Cardiac septum (tissue), 1 donor: ENCODE data around the gene HRH3. TPM values are rescaled to one million over a fixed set of nuclear protein-coding genes. Genes with fewer than 3 reads are reported as not detected.

Experiments
- DNase-seq: peaks from one replicate; pipeline ENCODE4 v3.0.0-alpha.2; 2020; ENCODE audit warnings: low spot score
- intact Hi-C: fragments of 100-400 bp; cut with DNase I; formaldehyde crosslinking; loops from one replicate; pipeline ENCODE4 v1.14.0; 2022
- total RNA-seq: library from RNA; stranded (reverse); fragmentation: NEBNext Ultra II Directional; extraction: Animal tissue kit (Norgen Biotek cat#: 25700); gene quantifications from one replicate; pipeline ENCODE4 v1.2.1, GENCODE V29; 2021
- donor health status: DM: no; HTN: no; CAD: no.

The HRH3 gene
- total RNA-seq, 1 donor from 2014 or later = not detected

DNA sequence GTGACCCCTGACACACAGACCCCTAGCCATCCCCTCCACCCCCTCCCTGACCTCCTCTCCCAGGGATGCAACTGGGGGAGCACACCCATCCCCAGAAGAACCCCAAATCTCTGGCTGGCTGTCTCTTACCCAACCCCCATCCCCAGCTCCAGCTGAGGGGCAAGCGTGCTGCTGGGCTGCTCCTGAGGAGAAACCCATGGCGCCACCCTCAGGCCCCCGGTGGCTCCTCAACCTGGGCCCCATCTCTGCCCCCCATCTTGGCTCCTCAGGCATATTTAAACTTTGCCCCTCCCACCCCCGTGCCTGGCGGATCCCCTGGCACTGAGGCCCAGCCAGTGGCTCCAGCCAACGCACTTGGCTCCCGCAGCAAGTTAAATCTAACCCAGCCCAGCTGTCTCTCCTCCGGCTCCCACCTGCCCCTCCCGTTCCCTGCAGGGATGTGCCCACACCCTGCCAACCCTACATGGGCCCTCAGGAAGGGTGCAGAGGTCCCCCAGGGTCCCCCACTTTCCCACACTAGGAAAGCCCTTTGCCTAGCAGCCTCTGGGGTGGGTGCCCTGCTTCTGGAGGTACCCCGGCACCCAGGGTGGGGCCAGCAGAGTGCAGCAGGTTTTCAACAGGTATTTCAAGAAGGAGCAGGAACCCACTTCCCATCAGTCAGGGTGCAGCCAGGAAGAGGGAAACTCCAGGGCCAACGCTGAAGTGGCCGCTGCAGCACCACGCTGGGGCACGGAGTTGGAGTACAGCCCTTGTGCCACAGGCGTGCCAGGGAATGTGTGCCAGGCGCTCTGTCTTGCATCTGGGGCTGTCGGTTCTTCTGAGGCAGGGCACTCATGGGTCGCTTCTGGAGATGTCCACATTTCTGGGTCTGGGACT, 12.9 kb upstream of the HRH3 start:
- intact Hi-C loops = no loop called here
- no peak for DNase-seq

DNA sequence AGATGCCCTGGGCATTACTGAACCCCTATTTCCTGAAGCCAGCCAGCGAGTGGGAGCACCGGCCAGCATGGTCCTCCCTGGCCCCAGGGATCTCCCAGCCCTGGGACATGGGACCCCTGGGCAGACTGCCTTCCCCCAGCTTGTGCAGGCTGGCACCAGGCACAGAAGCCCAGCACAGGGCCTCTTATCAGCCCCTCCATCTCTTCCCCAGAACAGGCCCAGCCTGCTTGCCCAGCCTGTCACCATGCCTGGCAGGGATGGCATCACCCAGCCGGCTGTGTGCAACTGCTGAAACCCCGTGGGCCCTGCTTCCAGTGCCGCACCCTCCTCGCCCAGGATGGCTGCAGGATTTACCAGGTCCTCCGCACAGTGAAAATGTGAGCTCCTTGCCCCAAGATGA, 12.1 kb upstream of the HRH3 start:
- no peak for DNase-seq
- intact Hi-C loops = no loop called here

DNA sequence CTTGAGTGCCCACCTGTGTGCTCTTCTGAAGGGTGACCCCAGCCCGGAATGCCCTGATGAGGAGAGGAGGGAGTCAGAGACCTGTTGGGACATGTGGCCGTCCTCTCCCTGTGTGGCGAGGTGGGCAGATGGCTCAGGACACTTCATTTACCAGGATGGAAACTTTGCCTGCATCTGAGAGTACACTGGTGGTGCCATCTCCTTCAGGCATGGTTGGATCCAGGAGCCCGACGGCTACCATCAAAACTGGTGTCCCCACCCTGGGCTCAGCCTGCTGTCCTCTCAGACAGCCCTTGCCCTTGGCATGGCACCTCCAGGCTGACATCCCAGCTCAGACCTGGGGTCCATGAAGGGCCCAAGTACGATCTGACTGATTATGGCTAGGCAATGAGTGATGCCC, 11.2 kb upstream of the HRH3 start:
- DNase-seq = no peak
- intact Hi-C loops = no loop called here

DNA sequence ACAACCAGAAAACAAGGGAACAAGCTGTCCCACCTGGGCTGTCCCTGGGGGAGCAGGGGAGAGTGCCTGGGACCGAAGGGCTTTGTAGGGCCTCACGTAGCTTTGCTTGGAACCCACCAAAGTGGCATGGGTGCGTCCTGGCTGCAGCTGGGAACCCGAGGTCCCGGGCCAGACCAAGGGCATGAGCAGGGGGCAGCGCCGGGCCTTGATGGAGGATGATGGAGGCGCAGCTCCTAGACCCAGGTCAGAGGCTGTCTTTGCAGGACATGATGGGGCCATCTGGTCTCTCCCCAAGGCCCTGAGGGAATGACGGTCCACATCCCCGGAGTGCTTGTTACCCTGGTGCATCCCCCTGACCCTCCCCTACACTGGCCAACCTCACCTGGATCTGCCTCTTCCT, 10.6 kb upstream of the HRH3 start:
- DNase-seq = no peak
- intact Hi-C loops = no loop called here

DNA sequence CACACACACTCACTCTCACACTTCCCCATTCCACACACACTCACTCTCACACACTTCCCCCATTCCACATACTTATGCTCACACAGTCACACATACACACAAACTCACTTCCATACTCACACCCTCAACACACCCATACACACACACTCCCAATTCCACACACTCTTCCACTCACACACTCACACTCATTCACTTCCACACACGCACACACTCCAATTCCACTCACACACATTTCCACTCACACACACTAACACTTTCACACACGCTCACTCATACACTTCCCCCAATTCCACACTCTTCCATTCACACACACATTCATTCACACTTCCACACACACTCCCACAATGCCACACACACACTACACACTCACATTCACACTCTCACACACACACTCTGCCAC, 10.2 kb upstream of the HRH3 start:
- DNase-seq = no peak
- intact Hi-C loops = no loop called here

DNA sequence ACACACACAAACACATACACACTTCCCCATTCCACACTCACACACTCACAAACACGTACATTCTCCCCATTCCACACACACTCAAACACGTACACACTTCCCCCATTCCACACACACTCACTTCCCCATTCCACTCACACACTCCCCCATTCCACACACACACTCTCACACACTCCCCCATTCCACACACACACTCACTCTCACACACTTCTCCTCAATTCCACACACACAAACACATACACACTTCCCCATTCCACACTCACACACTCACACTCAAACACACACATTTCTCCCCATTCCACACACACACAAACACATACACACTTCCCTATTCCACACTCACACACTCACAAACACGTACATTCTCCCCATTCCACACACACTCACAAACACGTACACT, 9.6 kb upstream of the HRH3 start:
- no peak for DNase-seq
- intact Hi-C loops = no loop called here

DNA sequence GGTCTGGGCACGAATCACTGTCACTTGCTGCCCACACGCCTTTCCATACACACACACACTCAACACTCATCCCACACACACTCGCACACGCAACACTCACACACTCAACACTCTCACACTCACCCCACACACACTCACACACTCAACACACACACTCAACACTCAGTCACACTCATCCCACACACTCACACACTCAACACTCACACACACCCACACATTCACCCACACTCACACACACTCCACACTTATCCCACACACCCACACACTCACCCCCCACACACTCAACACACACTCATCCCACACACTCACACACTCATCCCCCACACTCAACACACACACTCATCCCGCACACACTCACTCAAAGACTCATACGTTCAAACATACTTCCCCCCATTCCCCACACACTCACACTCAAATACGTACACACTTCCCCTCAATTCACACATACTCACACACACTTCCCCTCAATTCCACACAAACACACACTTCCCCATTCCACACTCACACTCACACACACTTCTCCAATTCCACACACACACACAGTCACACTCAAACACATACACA, 9.0 kb upstream of the HRH3 start:
- no peak for DNase-seq
- intact Hi-C loops = no loop called here

DNA sequence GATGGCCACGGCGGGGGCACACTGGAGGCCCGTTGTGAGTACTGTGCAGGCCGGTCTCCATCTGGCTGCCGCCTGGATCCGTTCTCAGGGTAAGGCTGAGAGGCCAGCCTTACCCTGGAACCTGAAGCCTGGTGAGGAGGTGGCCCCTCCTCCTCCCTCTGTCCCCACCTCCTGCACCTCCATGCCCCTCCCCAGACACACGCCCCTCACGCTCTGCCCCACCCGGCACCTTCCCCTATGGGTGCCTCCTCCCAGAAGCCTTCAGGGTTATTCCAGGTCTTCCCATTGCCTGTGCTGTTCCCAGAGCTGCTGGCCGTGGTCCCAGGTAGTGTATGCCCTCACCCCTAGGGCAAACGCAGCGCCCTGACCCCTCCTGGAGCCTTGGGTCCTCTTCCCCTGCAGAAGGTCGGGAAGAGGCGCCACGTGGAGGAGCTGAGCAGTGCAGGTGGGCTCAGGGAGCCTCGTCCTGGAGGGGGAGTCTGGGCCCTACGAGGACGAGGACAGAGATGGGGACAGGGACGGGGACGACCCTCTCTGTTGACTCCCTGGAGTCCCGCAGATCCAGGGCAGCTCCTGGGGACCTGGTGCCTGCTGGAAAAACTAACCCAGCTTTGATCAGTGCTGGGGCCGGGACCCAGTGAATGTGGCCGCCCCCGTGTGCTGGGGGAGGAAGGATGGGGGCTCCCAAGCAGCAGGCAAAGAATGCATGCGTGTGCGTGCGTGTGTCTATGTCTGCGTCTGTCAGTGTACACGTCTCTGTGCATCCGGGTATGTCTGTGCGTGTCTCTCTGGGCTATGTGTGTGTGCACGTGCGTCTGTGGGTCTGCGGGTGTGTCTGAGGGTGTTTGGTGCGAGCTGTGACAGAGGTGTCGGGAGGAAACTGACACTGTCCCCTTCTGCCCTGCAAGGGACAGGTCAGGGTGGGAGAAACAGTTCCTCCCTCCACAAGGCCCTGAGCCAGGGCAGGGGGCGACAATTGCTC, 8.2 kb upstream of the HRH3 start:
- DNase-seq = no peak

DNA sequence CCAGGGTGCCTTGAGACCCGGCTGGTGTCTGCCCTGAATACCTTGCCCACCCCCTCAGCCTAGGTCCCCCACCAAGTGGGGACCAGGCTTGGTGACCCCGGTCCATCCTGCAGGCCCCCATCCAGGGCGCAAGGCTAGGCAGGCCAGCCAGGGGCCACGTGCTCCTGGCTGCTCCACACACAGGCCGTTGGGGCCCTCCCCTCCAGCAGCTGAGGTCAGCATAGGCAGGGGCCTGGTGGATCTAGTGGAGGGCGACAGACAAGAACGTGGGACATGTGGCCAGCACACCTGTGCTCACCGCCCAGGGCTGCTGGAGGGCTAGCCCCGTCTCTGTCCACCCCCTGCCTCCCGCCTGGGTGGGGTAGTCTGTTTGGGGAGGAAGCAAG, 7.5 kb upstream of the HRH3 start:
- intact Hi-C loops = no loop called here
- DNase-seq = no peak

More for the DNA sequence above, 8.2 kb upstream of the HRH3 start:
- intact Hi-C loops = no loop called here

DNA sequence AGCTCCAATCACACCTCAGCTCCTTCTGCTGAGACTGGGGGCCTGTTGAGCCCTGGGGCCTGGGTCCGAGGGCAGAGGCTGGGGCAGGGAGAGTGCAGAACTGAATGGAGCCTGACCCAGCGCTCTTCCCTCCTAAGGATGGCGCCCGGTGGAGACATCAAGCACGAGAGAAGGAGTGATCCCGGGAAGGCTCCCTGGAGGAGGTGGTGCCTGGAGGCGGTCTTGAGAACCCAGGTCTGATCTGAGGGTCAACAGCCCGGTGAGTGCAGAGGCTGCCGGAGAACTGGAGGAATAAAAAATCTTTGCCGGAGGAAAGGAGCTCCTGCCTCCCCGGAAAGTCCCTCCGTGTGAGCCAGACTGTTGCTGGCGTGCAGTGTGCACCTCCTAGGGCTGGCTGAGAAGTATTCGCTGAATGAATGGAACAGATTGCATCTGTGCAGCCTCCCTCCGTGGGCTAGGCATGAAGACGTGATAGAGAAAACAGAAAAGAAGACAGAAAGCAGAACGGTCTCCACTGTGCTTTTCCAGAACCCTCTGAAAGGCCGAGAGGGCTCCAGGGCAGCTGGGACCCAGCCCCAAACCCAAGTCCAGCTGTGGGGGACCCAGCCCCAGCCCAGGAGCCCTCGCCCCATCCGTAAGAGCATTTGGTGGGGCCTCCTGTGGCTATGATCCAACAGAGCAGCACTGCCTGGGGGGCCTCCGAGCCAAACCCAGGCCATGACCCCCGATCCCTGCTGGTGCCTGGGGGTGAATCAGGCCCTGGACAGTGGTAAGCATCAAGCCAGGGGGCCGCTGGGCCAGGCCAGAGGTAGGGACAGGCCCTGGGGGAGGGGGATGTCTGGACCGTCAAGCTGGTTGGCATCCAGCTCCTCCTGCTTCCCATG, 6.9 kb upstream of the HRH3 start:
- DNase-seq = no peak
- intact Hi-C loops = no loop called here

DNA sequence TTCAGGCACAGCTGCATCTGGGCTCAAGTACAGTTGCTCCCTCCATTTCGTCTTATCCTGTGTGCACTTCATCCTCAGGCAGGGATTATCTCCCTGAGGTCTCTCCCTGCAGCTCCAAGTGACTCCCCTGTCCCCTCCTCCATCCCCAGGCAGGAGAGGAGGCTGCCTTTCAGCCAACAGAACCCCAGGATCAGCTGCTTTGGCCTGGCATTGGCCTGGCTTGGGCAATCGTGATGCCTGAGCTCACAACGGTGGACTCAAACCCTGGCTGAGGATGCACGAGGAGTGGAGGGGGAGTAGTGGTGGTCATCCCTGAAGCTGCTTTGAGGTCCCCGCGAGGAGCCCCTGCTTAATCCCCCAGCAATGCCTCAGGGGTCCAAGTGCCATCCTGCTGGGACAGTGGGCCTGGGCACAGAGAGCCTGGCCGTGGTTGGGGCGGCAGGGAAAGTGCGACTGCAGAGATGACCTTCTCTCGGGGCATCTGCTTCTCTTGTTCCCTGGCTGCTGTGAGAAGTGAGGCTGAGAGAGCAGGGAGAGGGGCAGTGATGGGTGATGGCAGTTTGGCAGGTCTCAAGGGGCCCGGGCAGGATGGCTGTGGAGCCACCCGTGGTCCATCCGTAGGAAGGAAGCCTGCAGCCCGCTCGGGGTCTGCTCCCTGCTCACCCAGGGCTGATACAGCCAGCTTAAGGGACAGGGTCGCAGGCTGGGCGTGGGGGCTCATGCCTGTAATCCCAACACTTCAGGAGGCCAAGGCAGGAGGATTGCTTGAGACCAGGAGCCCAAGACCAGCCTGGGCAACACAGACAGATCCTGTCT, 6.0 kb upstream of the HRH3 start:
- intact Hi-C loops = no loop called here
- DNase-seq = no peak

DNA sequence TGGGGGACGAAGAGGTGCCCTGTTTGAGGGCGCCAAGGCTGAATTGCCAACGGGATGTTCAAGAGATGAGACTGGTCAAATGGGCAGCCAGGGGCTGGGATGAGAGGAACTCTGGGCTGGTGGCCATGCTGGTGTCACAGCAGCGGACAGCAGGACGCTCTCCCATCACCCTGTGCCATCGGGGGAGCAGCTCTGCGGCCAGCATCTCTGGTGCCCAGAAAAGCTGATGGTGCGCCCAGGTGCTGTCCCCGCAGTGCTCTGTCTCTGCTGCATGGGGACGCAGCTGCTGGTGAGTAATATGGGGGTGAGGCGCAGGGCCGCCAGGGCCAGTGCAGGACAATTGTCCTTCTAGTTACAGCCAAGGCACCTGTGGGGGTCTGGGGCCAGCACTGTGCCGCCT, 4.9 kb upstream of the HRH3 start:
- intact Hi-C loops = no loop called here

DNA sequence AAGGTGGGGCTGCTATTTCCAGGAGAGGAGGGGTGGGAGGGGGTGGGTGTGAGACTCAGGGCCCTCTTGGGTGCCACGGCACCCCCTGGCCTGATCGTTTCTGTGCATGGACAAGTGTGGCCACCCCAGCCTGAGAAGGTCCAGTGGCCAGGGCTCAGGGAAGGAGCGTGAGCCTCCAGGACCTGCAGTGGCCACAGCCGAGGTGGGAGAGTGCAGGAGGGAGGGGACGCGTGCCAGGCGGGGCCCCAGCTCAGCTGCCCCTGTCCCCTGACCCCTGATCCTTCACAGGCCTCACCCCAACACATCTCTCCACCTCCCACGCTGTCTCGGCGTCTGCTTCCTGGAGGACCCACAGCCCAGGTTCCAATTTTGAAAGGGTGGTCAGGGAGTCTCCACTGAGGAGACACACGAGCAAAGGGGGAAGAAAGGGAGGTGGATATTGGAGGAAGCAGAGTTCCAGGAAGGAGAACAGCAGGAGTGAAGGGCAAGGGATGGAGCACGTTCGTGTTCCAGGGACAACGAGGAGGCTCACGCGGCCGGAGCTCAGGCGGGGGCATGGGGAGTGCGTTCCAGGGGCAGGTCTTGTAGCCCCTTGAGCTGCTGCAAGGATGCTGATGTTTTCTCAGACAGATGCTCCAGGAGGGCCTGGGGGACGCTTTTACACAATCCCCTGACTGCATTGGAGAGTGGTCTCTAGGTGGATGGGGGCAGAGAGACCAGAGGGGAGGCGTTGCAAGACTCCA, 4.2 kb upstream of the HRH3 start:
- intact Hi-C loops = no loop called here

More for the DNA sequence above, 4.9 kb upstream of the HRH3 start:
- no peak for DNase-seq

DNA sequence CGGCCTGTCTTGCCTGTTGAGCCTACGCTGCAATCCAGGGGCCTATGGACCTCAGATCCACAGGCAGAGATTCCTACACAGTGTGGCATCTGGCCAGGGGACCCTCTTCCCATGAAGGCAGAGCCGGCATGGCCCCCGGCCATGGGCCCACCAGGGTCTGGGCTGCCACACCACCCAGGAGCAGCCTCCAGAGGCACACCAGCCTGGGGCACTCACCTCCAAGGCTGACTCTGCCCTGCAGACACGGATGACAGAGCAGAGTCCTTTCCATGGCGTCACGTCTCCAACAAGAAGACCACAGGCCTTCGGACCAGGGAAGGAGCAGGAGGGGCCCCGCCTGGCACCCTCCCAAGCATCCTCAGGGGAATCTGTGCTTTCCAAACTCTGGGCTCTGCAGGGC, 3.5 kb upstream of the HRH3 start:
- intact Hi-C loops = no loop called here
- no peak for DNase-seq

More for the DNA sequence above, 4.2 kb upstream of the HRH3 start:
- DNase-seq = no peak

DNA sequence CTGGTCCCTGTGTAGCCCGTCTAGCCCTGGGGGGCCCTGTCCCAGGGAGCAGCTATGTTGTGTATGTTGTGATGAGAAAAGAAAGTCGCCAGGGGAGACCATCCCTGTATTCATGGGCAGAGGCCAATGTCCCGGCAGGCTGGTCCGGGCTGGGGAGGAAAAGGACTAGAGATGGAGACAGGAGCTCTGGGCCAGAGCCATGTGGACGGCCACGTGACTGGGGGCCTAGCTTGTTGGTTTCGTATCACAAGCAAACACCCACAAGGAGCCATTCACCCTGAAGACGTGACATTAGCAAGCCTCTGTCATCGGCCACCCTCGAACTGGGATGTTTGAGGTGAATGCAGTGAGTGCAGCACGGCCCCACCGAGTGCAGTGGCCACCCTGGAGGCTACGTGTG, 2.9 kb upstream of the HRH3 start:
- intact Hi-C loops = no loop called here
- DNase-seq = no peak

DNA sequence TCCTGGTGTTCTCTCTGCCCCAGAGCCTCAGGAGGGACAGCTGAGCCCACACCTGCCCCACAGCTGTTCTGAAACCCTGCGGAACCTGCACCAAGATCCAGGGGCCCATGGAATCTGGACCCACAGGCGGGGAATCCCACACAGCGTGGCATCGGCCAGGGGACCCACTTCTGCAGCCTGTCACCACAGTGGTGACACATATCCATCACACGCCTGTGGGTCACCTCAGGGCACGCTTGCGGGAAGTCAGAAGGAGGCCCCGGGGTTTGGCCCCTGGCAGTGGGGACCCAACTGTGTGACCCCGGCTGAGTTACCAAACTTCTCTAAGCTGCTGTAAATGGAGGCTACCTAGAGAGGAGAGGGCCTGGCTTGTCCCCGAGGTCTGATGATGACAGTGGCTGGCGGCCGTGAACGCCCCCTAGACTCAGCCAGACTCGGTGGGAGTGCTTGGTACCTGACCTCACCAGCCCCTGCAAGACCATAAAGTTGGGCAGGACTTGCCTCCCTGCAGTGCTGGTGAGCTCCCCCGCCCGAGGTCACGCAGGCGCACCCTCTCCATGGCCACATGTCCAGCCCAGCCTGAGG, 2.3 kb upstream of the HRH3 start:
- intact Hi-C loops = no loop called here
- DNase-seq = no peak
